SK-N-SH treated with all-trans-retinoic acid at 6 μM for 48 hours (cell line): ENCODE results near the gene ABCE1.

Experiments used
- ARNTL ChIP-seq: fragments of 450-650 bp; formaldehyde crosslinking; IDR thresholded peaks from 2 replicates; pipeline ENCODE4 v1.5.0; 2020; ENCODE audit warnings: low read depth, mild to moderate bottlenecking, moderate library complexity, borderline replicate concordance
- CREB5 ChIP-seq: fragments of 250-450 bp; sonication (Bioruptor Pico); IDR thresholded peaks from 2 replicates; pipeline ENCODE4 v1.5.1; 2020; ENCODE audit warnings: low read depth, mild to moderate bottlenecking, moderate library complexity
- CSDC2 ChIP-seq: fragments of 250-450 bp; sonication (Bioruptor Pico); IDR thresholded peaks from 2 replicates; pipeline ENCODE4 v1.5.0; 2020; ENCODE audit warnings: mild to moderate bottlenecking, moderate library complexity
- ESRRG ChIP-seq: fragments of 250-450 bp; sonication (Bioruptor Pico); IDR thresholded peaks from 2 replicates; pipeline ENCODE4 v1.6.1; 2021; ENCODE audit warnings: mild to moderate bottlenecking
- ISL1 ChIP-seq: fragments of 250-450 bp; sonication (Bioruptor Pico); IDR thresholded peaks from 2 replicates; pipeline ENCODE4 v2.1.2; 2022; ENCODE audit warnings: mild to moderate bottlenecking, moderate library complexity
- PATZ1 ChIP-seq: fragments of 250-450 bp; sonication (Bioruptor Pico); IDR thresholded peaks from 2 replicates; pipeline ENCODE4 v1.8.0; 2020; ENCODE audit warnings: mild to moderate bottlenecking, moderate library complexity, borderline replicate concordance
- TOX ChIP-seq: fragments of 250-450 bp; sonication (Bioruptor Pico); IDR thresholded peaks from 2 replicates; pipeline ENCODE4 v1.8.0; 2021; ENCODE audit warnings: mild to moderate bottlenecking, moderate library complexity, borderline replicate concordance
- ZFP3 ChIP-seq: fragments of 250-450 bp; sonication (Bioruptor Pico); IDR thresholded peaks from 2 replicates; pipeline ENCODE4 v1.5.0; 2020; ENCODE audit warnings: mild to moderate bottlenecking, moderate library complexity
- ZFP30 ChIP-seq: fragments of 450-650 bp; formaldehyde crosslinking; IDR thresholded peaks from 2 replicates; pipeline ENCODE4 v1.5.0; 2022; ENCODE audit warnings: mild to moderate bottlenecking, moderate library complexity
- ZNF70 ChIP-seq: fragments of 450-650 bp; formaldehyde crosslinking; IDR thresholded peaks from 2 replicates; pipeline ENCODE4 v1.5.0; 2020; ENCODE audit warnings: mild to moderate bottlenecking, moderate library complexity

- TF ChIP-seq ESRRG = no peak
- no peak for TF ChIP-seq ARNTL (CRISPR knock-in tag)
- TF ChIP-seq CSDC2 (CRISPR knock-in tag) = no peak
- no peak for TF ChIP-seq CREB5 (CRISPR knock-in tag)
- TF ChIP-seq PATZ1 (CRISPR knock-in tag) = no peak
- TF ChIP-seq ZNF70 (CRISPR knock-in tag) = no peak
- no peak for TF ChIP-seq ISL1 (CRISPR knock-in tag)
- no peak for TF ChIP-seq ZFP30 (CRISPR knock-in tag)
- TF ChIP-seq TOX (CRISPR knock-in tag) = no peak
- no peak for TF ChIP-seq ZFP3 (CRISPR knock-in tag)
These were observed 41.6 kb upstream of the ABCE1 start for GRCh38 chr4:145056325-145057130.
